LNCAP (cell line): Measurements from ENCODE around the gene CEBPB.

Source experiments
- TF ChIP-seq, protein P1 (sequence below): fragments of 450-650 bp; IDR thresholded peaks from 2 replicates; pipeline ENCODE4 v1.5.1; 2017; ENCODE audit warnings: mild to moderate bottlenecking

CEBPB gene

DNA sequence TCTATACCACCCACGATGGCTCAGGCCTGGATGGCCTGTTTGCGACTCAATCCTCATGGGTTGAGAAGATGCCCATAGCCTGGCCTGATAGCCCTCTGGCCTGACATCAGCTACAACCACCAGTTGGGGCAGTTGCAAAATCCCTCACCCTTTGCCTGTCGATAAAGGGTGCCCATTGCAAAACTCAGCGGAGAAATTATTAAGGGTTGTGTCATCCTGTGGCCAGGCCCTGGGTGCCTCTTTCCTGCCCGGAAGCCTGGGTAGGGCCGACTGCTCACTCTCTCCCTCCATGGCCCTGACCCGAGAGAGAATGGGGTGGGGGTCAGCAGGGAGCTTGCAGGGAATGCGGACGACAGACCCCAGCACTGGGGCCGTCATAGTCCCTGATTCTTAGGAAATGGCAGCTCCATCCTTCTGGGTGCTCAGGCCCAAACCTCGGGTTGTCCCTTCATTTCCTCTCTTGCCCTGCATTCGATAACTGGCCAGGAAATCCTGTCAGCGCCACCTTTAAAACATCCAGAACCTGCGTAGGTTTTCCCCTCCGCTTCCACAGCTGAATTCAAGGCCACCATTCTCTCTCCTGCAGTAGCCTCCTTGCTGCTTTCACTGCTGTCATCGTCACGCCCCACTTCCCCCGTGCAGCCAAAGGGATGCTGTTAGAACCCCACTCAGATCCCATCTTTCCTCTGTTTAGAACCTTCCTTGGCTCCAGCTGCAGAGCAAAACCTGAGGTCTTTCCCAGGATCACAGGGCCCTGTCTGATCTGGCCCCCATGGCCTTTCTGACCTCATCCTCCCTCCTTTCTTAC lies 31.1 kb downstream of the CEBPB start:
- TF ChIP-seq, protein P1, sequence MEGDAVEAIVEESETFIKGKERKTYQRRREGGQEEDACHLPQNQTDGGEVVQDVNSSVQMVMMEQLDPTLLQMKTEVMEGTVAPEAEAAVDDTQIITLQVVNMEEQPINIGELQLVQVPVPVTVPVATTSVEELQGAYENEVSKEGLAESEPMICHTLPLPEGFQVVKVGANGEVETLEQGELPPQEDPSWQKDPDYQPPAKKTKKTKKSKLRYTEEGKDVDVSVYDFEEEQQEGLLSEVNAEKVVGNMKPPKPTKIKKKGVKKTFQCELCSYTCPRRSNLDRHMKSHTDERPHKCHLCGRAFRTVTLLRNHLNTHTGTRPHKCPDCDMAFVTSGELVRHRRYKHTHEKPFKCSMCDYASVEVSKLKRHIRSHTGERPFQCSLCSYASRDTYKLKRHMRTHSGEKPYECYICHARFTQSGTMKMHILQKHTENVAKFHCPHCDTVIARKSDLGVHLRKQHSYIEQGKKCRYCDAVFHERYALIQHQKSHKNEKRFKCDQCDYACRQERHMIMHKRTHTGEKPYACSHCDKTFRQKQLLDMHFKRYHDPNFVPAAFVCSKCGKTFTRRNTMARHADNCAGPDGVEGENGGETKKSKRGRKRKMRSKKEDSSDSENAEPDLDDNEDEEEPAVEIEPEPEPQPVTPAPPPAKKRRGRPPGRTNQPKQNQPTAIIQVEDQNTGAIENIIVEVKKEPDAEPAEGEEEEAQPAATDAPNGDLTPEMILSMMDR = no peak

DNA sequence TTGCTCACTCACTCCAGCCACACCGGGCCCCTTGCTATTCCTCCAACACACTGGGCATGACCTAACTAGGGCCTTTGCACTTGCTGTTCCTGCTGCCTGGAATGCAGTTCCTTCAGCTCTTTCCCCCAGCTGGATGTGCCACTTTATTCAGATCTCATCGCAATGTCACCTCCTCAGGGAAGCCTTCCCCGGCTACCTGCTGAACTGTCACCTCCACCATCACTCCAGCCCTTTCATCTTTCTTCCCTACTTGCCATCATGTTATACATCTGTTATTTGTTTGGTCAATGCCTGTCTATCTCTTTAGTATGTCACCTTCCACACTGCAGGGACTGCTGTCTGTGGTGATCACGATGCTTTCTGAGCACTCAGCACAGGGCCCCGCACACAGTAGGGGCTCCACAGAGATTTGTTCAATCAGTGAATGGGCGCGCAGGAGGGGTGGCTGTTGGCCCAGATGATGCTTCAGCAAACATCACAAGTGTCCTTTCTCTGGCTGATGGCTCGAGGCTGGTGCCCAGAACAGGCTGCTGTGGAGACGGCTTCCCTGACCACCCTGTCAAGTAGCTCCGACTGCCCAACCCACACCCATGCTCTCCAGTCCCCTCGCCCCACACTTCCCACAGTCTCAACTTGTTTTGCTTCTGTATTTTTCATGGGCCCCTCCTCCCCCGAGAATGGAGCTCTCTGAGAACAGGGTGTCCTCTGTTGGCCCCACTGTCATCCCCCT lies 31.8 kb downstream of the CEBPB start:
- TF ChIP-seq, protein P1 = no peak

DNA sequence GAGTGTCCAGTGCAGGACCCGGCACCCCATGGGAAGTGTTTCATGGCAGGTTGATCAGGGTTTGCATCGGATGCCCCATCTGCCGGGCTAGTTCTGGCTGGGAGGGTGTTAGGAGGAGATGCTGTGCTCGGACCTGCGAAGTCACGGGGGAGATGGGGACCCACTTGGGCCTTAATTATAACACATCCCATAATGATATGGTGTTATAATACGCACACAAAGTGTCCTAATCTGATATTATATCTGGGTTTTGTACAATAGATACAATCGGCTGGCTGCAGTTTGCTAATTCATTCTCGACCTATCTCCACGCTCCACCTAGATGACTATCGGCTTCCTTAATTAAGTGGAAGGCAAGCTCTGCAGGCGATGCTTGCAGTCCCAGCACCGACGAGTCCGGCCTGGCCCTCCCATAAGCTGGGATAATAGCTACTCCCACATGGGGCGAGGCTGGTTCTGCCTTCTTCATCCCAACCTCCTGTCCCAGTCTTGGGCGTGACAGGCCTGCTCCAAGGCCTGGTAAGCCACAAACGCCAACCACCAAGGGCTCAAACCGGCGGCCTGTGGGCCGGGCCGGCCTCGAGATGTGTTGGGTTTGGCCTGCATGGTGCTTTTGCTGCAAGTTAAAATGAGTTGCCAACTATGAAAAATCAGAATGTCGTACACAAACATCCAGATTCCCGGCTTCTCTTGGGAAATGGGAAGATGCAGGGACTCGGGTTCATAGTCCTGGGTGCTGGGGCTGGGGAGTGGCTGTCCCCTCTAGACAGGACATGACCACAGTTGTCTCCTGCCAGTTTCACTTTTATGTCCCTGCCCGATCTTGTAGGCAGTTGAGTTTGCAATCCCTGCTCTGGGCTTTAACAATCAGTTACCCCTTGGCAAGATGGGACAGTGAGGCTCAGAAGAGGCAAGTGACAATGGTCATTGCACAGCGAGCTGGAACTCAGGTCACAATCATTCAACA lies 32.7 kb downstream of the CEBPB start:
- TF ChIP-seq, protein P1 = no peak

DNA sequence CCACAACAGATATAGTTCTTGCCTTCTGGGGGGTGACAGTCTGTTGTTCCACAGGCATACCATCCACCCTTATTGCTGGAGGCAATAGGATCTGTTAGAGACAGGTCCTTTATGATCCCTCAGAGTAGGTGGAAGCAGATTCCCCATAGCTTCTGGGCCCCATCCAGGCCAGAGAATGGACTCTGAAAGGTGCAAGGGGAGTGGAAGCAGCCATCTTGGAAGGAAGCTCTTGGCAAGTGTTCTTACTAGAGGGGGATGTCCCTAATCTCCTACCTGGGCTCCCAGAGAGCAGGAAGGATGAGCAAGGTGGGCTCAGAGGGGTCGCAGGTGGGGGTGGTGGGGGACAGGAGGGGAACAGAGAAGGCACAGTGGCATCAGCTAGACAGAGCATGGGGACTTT lies 33.4 kb downstream of the CEBPB start:
- TF ChIP-seq, protein P1 = no peak

DNA sequence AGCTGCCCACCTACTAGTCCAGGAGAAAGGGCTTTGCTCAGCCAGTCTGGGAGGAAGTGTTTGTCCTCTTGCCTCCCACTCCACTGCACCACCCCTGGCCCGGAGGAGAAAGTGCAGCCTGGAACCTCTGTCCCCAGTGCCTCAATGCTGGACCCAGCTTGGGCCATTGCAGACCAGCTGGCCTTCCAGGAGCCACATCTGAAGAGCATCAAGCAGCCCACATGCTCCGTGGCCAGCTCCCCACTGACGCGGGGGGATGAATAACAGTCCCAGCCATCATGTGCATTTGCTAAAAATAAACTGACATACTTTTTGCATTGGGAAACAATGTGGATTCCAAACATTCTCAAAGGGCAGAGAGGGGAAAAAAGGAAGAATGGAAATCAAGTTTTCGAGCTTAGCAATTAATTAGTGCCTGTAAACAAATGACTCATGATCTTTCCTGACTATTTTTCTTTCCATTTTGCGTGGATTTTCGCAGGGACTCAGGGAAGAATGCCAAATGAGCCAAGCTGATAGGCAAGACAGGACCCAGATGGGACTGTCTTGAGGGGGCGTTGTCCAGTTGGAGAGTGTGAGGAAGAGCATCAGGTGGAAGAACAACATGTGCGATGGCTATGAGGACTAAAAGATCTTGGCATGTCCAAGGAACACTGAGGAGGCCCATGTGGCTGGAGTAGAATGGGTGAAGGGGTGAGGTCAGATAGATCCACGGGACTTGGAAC lies 34.1 kb downstream of the CEBPB start:
- TF ChIP-seq, protein P1 = no peak

DNA sequence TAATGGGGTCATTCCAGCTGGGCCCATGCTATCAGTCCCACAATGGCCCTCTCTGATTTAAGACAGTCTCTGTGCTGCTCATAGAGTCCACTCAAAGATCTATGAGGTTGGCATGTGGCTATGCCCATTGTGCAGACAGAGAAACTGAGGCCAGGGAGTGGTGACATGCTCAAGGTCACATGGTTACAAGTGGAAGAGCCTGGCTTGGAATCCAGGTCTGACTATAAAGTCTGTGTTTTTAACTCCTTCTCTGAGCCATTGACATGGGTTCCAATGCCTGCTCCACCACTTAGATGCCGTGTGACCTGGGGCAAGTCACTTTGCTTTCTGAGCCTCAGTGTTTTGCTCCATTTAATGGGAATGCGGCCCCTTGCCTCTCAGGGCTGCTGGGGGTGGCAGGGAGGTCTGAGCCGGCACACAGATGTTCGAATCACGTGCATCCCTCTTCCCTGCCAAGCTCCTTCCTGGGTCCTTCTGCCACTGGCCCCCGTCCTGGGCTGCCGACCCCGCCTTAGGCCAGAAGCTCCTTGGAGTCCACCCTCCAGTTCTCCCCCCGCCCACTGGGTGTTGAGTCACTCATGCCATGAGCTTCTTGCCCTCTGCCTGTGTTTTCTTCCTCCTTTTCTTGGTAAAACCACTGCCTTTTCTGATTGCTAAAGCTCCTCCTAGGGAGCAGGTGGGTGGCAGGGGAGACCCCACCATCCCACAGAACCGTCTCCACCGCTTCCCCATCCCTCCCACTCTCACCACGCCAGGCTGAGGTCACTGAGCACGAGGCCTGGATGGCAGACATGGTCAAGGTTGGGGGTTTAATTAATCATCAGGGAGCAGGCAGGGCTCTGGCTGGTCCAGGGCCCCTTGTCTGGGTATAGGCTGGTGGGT lies 35.7 kb downstream of the CEBPB start:
- TF ChIP-seq, protein P1 = no peak
